HUES64 (cell line): ENCODE measurements around the gene SLC8B1.

Experiments used
- H3K27ac ChIP-seq: 2 replicates; pipeline ENCODE4 v1.7.0; 2013; ENCODE audit warnings: low read depth, low read length, inconsistent platforms
- H3K27me3 ChIP-seq: 2 replicates; pipeline ENCODE4 v1.6.1; 2013; ENCODE audit warnings: mild to moderate bottlenecking, low read length; ENCODE audit not compliant: insufficient read depth
- H3K36me3 ChIP-seq: 2 replicates; pipeline ENCODE4 v1.6.1; 2013; ENCODE audit warnings: mild to moderate bottlenecking, low read length; ENCODE audit not compliant: insufficient read depth
- H3K4me1 ChIP-seq: 2 replicates; pipeline ENCODE4 v1.6.1; 2013; ENCODE audit warnings: mild to moderate bottlenecking, low read length, moderate library complexity; ENCODE audit not compliant: insufficient read depth
- H3K4me3 ChIP-seq: 2 replicates; pipeline ENCODE4 v1.5.1; 2013; ENCODE audit warnings: mild to moderate bottlenecking, low read length, moderate library complexity
- H3K9ac ChIP-seq: 2 replicates; pipeline ENCODE4 v1.6.1; 2013; ENCODE audit warnings: mild to moderate bottlenecking, low read depth, low read length
- H3K9me3 ChIP-seq: 2 replicates; pipeline ENCODE4 v1.6.1; 2013; ENCODE audit warnings: low read depth, low read length; ENCODE audit not compliant: insufficient read depth
- WGBS: fragments of 150-250, 120-280 bp; methylation state at CpG from one replicate; pipeline ENCODE4 v1.1.7; 2013; ENCODE audit warnings: missing lambda C conversion rate; 5-methylcytosine and 5-hydroxymethylcytosine counted together

Gene SLC8B1

GRCh38 chr12:113332688-113333417, 2.1 kb downstream of the SLC8B1 start:
- Histone ChIP-seq H3K4me1 (no peaks in the 10 kb centered on the region), H3K27me3 (peaks cover 11% of the 10 kb centered on the region), H3K9ac (no peak overlapping the region), H3K36me3 (peaks cover 9% of the 10 kb centered on the region; the same call in 1 of the 2 replicates), H3K4me3 (no peak overlapping the region), H3K27ac (no peak overlapping the region), H3K9me3 (no peaks in the 10 kb centered on the region)
- WGBS, result 89% methylated on average over 17 of the region's 17 CpGs

- WGBS, result 92% methylated on average over 2 of the region's 2 CpGs
- Histone ChIP-seq H3K9ac (no peak overlapping the region), H3K9me3 (no peaks in the 10 kb centered on the region), H3K36me3 (peaks cover 9% of the 10 kb centered on the region; the same call in 1 of the 2 replicates), H3K27me3 (peaks cover 11% of the 10 kb centered on the region), H3K4me3 (no peak overlapping the region), H3K4me1 (no peaks in the 10 kb centered on the region), H3K27ac (no peak overlapping the region)
These were observed 4.4 kb downstream of the SLC8B1 start for GRCh38 chr12:113330505-113330904.

- peaks cover 11% of the 10 kb centered on the region for H3K27me3 ChIP-seq
- H3K9me3 ChIP-seq, result no peaks in the 10 kb centered on the region
- WGBS, result 92% methylated on average over 1 of the region's 1 CpG
These were observed 5.0 kb downstream of the SLC8B1 start for GRCh38 chr12:113329791-113330417.

GRCh38 chr12:113329022-113329790, 5.7 kb downstream of the SLC8B1 start:
- Histone ChIP-seq H3K9ac (no peak overlapping the region), H3K27ac (no peak overlapping the region), H3K4me3 (no peak overlapping the region), H3K9me3 (no peaks in the 10 kb centered on the region), H3K36me3 (peaks cover 9% of the 10 kb centered on the region; the same call in 1 of the 2 replicates), H3K27me3 (peaks cover 5% of the 10 kb centered on the region), H3K4me1 (no peaks in the 10 kb centered on the region)
- 95% methylated on average over 8 of the region's 9 CpGs for WGBS

More at GRCh38 chr12:113329791-113330417, 5.0 kb downstream of the SLC8B1 start:
- Histone ChIP-seq H3K36me3 (peaks cover 9% of the 10 kb centered on the region; the same call in 1 of the 2 replicates), H3K4me3 (no peak overlapping the region), H3K4me1 (no peaks in the 10 kb centered on the region), H3K27ac (no peak overlapping the region), H3K9ac (no peak overlapping the region)

GRCh38 chr12:113328368-113328889, 6.5 kb downstream of the SLC8B1 start:
- Histone ChIP-seq H3K9me3 (no peaks in the 10 kb centered on the region), H3K27ac (no peak overlapping the region), H3K36me3 (peaks cover 9% of the 10 kb centered on the region; the same call in 1 of the 2 replicates), H3K27me3 (no peaks in the 10 kb centered on the region), H3K4me3 (no peak overlapping the region), H3K4me1 (no peaks in the 10 kb centered on the region), H3K9ac (no peak overlapping the region)
- 85% methylated on average over 5 of the region's 5 CpGs for WGBS

- Histone ChIP-seq H3K27me3 (no peaks in the 10 kb centered on the region), H3K27ac (no peak overlapping the region), H3K36me3 (peaks cover under 1% of the 10 kb centered on the region; the same call in 1 of the 2 replicates), H3K4me1 (no peaks in the 10 kb centered on the region), H3K9me3 (no peaks in the 10 kb centered on the region), H3K4me3 (no peak overlapping the region), H3K9ac (no peak overlapping the region)
- WGBS, result 84% methylated on average over 4 of the region's 4 CpGs
These were observed 8.0 kb downstream of the SLC8B1 start for GRCh38 chr12:113326775-113327395.

GRCh38 chr12:113325916-113326315, 9.0 kb downstream of the SLC8B1 start:
- no peaks in the 10 kb centered on the region for H3K36me3 ChIP-seq
- no peaks in the 10 kb centered on the region for H3K9me3 ChIP-seq
- no peak overlapping the region for H3K27ac ChIP-seq
- no peak overlapping the region for H3K4me3 ChIP-seq
- no peak overlapping the region for H3K9ac ChIP-seq
- 87% methylated on average over 3 of the region's 3 CpGs for WGBS
- H3K4me1 ChIP-seq, result no peaks in the 10 kb centered on the region
- H3K27me3 ChIP-seq, result no peaks in the 10 kb centered on the region

GRCh38 chr12:113322343-113322742, 12.6 kb downstream of the SLC8B1 start:
- Histone ChIP-seq H3K27ac (no peak overlapping the region), H3K9me3 (no peaks in the 10 kb centered on the region), H3K27me3 (no peaks in the 10 kb centered on the region), H3K9ac (no peak overlapping the region), H3K4me3 (no peak overlapping the region), H3K4me1 (no peaks in the 10 kb centered on the region), H3K36me3 (peaks cover 9% of the 10 kb centered on the region)
- 98% methylated on average over 2 of the region's 2 CpGs for WGBS

GRCh38 chr12:113320401-113320800, 14.5 kb downstream of the SLC8B1 start:
- 83% methylated on average over 12 of the region's 12 CpGs for WGBS
- Histone ChIP-seq H3K9me3 (no peaks in the 10 kb centered on the region), H3K9ac (no peak overlapping the region), H3K4me1 (no peaks in the 10 kb centered on the region), H3K36me3 (peaks cover 11% of the 10 kb centered on the region), H3K4me3 (no peak overlapping the region), H3K27ac (no peak overlapping the region), H3K27me3 (no peaks in the 10 kb centered on the region)

GRCh38 chr12:113318900-113319628, 15.8 kb downstream of the SLC8B1 start:
- Histone ChIP-seq H3K4me3 (no peak overlapping the region), H3K9ac (no peak overlapping the region), H3K9me3 (no peaks in the 10 kb centered on the region), H3K36me3 (peaks cover 17% of the 10 kb centered on the region), H3K4me1 (no peaks in the 10 kb centered on the region), H3K27me3 (no peaks in the 10 kb centered on the region), H3K27ac (no peak overlapping the region)
- WGBS, result 87% methylated on average over 15 of the region's 15 CpGs
